Stimulated activated CD4-positive, alpha-beta T cell treated with anti-CD3 and anti-CD28 coated beads, Interleukin-15, amount 100 ng/mL, for 48 hours (primary cell): ENCODE measurements around the gene CLASP1.
"Not testable (repeated sequence)": the region's sequence is repeated elsewhere in the genome, so short reads cannot be mapped to it uniquely, and the experiment has no call there.

Experiments used
- DNase-seq, 2 donors: peaks; one replicate each; pipeline ENCODE4 v3.0.0-alpha.2; 2020; ENCODE audit warnings: low read depth in 2 of 2

The CLASP1 gene

DNA sequence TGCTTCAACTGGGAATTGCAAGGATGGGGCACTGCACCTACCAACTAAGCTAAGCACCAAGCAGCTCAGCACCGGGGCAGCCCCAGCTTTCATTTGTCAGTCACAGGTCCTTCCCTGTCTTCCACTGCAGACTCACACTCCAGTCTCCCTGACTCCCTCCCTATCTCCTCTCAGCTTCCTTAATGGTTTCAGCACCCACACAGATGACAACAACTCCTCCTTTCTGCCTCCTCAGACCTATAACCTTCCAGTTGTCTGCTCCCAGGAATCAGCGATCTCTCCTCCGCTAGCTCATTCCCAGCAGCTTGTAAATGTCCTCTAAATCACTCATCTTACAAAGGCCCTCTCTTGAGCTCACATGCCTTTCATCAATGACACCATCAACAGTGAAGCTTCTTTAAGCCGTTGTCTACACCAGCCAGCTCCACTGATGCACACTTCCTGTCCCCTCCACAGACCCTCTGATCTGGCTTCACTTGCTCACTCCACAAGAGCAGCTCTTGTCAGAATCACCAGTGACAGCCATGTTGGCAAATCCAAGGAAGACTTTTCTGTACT is 32.1 kb downstream of the CLASP1 start:
- no peak for DNase-seq

DNA sequence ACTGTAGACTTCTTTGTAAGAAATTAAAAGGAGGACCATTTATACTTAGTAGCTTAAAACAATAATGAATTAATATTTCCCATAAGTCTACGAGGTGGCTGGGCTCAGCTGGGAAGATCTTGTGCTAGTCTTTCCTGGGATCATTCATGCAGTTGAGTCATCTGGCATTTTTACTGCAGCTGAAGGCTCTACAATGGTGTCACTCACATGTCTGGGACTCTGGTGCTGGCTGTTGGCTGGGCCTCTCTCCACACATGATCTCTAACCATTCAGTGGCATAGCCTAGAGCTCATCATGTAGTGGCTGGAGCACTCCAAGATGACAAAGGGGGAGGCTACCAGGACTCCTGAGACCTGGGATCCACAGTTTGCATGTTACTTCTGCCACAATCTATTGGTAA is 35.5 kb downstream of the CLASP1 start:
- no peak for DNase-seq

GRCh38 chr2:121613152-121613551 is 36.1 kb downstream of the CLASP1 start:
- no peak for DNase-seq

- no peak for DNase-seq
Measured at GRCh38 chr2:121611730-121612705, 37.2 kb downstream of the CLASP1 start.

DNA sequence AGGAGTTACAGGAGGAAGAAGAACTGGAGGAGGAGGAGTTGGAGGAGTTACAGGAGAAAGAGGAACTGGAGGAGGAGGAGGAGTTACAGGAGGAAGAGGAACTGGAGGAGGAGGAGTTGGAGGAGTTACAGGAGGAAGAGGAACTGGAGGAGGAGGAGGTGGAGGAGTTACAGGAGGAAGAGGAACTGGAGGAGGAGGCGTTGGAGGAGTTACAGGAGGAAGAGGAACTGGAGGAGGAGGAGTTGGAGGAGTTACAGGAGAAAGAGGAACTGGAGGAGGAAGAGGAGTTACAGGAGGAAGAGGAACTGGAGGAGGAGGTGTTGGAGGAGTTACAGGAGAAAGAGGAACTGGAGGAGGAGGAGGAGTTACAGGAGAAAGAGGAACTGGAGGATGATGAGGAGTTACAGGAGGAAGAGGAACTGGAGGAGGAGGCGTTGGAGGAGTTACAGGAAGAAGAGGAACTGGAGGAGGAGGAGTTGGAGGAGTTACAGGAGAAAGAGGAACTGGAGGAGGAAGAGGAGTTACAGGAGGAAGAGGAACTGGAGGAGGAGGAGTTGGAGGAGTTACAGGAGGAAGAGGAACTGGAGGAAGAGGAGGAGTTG is 38.1 kb downstream of the CLASP1 start:
- DNase-seq = not testable (repeated sequence)

DNA sequence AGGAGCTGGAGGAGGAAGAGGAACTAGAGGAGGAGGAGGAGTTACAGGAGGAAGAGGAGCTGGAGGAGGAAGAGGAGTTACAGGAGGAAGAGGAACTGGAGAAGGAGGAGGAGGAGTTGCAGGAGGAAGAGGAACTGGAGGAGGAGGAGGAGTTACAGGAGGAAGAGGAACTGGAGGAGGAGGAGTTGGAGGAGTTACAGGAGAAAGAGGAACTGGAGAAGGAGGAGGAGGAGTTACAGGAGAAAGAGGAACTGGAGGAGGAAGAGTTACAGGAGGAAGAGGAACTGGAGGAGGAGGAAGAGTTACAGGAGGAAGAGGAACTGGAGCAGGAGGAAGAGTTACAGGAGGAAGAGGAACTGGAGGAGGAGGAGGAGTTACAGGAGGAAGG is 38.8 kb downstream of the CLASP1 start:
- DNase-seq = not testable (repeated sequence)

GRCh38 chr2:121608967-121609366 is 40.3 kb downstream of the CLASP1 start:
- no peak for DNase-seq

DNA sequence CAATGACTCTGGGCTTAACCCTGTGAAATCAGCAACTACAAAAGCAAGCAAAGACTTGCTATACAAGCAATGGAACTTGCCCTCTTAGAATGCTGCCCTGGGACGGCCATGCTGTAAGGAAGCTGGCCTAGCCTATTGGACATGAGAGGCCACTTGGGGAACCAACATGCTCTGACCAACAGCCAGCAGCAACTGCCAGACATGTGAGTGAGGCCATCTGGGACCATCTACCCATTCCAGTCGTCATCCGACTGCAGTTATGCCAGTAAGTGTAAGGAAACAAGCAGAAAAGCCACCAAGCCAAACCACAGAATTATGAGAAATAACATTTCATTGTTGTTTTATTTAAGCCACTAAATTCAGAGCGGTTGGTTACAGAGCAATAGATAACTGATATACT is 40.9 kb downstream of the CLASP1 start:
- no peak for DNase-seq

GRCh38 chr2:121605820-121606733 is 43.2 kb downstream of the CLASP1 start:
- no peak for DNase-seq

DNA sequence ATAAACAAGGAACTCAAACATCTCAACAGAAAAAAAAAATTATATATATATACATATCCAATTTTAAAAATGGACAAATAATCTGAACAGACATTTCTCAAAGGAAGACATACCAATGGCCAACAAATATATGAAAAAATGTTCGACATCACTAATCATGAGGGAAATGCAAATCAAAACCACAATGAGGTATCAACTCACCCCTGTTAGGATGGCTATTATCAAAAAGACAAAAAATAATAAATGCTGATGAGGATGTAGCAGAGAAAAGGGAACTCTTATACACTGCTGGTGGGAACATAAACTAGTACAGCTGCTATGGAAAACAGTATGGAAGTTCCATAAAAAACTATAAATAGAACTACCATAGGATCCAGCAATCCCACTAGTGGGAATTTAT is 46.1 kb downstream of the CLASP1 start:
- DNase-seq = no peak

DNA sequence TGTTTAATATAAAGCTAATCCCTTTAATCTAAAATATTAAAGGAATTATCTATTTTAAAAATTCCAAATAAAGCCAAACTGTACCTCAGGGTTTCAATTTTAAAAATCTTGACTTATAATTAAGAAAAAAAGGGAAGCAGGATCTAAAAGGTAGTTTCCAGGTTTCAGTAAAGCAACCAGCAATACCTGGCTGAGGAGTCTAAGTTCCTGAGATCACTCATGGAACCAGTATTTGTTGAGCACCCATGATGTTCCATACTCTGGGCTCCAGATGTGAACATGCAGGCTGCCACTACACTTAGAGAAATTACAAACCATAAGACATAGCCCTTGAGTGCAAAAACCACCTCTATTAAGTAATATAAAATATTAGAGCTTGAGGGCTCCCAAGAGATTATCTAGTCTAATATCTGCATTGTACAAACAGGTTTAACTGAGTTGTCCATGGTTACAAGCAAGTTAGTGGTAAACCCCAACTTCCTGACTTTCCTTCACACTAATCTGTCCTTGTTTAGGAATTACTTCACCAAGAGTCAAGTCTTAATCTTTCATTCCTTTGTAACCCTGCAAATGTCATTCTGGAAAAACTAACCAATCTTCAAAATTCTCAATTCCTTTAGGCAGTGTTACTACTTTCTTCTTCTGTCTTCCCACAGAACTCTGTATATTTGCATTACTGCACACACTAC is 49.2 kb downstream of the CLASP1 start:
- DNase-seq = no peak

DNA sequence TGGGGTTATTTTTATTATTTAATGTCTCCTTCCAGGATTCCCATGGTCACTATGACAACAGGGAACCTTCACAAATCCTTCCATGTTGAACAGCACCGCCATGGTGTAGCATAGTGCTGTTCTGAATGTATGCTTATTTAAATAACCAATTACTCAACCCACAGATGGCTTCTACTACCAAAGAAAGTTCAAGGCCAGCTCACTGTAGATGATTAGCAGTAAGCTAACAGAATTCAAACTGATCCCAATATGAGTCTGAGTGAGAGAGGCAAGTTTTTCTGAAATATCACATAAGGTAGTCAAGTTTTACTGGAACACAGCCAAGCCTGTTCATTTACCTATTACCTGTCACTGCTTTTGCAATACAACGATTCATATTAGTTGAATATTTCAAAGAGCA is 51.2 kb downstream of the CLASP1 start:
- DNase-seq = no peak

DNA sequence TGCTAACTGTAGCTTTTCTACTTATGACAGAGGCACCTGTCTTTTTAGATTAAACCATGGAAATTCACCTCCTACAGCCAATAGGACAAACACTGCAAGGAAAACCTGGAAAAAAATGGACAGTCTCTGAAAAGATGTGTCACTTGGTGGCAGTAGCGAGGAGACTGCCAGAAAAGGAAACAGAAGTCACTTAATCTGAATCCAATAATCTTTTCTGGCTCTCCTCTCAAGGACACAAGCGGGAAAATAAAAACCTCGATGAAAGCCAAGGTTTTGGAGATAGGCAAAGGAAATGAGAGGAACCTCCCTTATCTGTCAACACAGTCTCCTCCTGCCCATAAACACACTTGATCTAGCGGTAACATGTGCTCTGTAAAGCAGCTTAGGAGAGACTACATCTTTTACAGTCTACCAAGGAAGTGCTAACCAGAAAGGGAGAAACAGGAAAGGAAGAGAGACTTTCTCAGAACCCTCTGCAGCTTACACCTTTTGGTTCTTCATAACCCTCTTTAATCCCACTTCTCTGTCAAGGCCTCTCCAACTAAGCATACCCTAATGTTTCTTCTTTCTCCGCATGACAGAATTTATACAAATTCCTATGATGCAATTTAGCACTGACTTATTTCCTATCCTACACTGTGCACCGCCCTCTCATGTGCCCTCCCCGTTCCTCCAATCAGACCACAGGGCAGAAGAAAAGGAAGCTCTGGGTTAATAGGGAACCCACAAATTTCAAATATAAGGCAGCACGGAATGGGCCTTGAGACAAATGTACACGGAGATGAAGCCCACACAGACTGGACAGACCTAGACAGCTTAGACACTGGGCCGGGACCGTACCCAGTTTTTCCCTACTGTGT is 52.8 kb downstream of the CLASP1 start:
- DNase-seq = no peak

DNA sequence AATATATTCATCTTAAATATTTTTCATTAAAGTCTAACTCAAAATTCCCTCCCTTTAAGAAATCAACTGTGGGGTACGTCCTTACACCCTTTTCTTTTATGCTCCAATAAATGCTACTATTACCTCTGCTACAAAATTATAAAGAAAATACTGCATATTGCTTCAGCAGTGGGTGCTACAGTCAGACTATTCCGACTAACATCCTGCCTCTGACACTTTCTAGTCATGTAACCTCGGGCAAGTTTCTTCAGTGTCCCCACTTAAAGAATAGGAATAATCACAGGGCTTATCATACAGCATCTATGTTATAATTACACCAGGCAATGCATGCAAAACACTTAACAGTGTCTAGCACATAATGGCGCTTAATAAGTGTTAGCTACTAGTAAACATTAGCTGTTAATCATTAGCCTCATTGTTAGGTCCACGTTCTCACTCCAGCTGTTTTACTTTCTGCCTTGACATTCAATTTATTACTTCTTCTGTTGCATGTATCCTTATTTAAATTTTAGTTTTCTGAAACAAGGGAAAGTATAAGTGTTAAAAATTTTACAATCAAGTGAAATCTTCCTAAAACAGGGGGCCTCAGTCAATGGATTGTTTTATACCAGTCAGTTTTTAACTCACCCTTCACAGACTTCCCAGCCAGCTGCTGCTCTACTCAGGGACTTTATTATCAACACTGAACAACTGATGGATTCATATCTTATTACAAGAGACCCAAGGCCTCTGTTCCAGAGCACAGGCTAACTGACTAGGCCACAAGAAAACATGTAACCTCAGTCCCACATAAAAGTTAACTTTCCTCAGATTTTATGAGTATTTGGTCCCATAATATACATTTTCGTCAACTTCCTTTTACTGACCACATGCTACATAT is 54.0 kb downstream of the CLASP1 start:
- no peak for DNase-seq

DNA sequence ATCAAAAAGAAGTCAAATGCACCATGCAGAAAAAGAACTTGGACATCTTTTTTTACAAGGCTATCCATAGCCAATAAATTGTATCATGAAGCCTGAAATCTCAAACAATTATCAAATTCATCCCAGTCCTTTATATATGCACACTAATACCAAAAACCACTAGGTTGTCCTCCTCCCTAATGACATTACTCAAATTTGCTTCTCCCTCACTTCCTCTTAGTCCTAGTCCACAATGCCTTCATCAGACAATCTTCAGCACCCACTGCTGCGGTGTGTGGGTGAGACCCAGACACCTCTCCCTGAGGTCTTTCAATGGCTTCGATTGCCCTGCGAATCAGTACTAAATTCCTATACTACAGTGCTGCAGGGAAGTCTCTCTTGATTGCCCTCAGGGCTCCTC is 58.1 kb downstream of the CLASP1 start:
- DNase-seq = no peak

DNA sequence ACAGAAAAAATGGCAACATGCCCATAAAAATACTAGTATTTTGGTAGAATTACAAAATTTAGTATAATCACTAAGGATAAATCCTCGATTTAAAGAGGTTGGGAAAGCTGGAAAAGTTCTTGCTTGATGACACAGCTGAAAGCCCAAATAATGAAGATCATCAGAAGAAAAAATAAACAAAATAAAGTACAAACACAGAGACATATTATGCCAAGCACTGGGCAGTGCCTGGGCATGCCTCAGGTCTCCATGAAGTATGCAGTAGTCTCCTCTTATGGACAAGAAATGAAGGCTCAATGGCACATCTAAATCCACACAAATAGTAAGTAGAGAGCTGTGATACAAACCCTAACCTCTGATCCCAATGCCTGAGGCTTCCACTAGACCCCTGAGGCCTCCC is 60.9 kb downstream of the CLASP1 start:
- DNase-seq = no peak

DNA sequence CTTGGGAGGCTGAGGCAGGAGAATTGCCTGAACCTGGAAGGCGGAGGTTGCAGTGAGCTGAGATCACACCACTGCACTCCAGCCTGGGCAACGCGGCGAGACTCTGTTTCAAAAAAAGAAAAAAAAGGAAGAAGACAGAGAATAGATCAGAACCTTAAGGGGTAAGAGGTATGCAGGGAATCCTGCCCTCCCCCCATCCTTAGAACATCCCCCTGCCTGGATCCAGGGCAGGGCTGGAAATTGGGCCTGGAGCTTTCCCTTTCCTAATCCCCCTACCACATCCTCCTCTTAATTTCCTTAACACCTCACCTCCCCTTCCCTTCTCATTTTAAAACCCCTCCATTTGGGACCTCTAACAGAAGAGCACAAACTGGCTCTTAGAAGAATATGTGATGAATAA is 62.1 kb downstream of the CLASP1 start:
- no peak for DNase-seq

DNA sequence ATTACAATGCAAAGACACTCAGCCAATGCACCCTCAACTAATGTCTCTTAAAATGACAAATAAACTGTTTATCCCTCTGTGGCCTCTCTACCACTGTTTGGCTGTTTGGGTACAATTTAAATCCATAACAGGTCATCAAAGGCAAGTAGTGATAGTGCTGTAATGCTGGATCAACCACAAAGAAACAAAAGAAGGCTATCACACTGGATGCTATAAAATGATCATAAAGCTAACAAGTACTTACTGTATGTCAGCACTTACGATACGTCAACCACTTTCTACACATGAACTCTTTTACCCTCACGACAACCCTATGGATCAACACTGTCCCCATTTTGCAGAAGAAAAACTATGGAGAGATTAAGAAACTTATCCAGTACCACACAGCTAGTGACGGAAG is 64.5 kb downstream of the CLASP1 start:
- DNase-seq = no peak

GRCh38 chr2:121583555-121583954 is 65.7 kb downstream of the CLASP1 start:
- DNase-seq = no peak
